IMR-90 (cell line): ENCODE measurements around the gene NEMF.
"Not testable (repeated sequence)": the region's sequence is repeated elsewhere in the genome, so short reads cannot be mapped to it uniquely, and the experiment has no call there.

Experiments used
- BHLHE40 ChIP-seq: fragments of 150-350 bp; IDR thresholded peaks from 2 replicates; pipeline ENCODE4 v1.6.1; 2016; ENCODE audit warnings: mild to moderate bottlenecking, low read depth, low read length
- ELK1 ChIP-seq: fragments of 150-350 bp; IDR thresholded peaks from 2 replicates; pipeline ENCODE4 v1.6.1; 2016; ENCODE audit warnings: low read depth, mild to moderate bottlenecking, low read length, moderate library complexity, borderline replicate concordance
- FOS ChIP-seq: fragments of 150-350 bp; IDR thresholded peaks from 2 replicates; pipeline ENCODE4 v1.6.1; 2016; ENCODE audit warnings: low read depth, low read length
- MXI1 ChIP-seq: IDR thresholded peaks from 2 replicates; pipeline ENCODE4 v1.6.1; 2012; ENCODE audit warnings: low read depth, mild to moderate bottlenecking, low read length, moderate library complexity, borderline replicate concordance
- NFE2L2 ChIP-seq: fragments of 150-350 bp; IDR thresholded peaks from 2 replicates; pipeline ENCODE4 v1.6.1; 2016; ENCODE audit warnings: low read depth, mild to moderate bottlenecking, low read length
- POLR2A ChIP-seq: IDR thresholded peaks from 2 replicates; pipeline ENCODE4 v1.6.1; 2012; ENCODE audit warnings: mild to moderate bottlenecking, low read depth, low read length
- RAD21 ChIP-seq: IDR thresholded peaks from 2 replicates; pipeline ENCODE4 v1.6.1; 2012; ENCODE audit warnings: low read length, improper control_type of control experiment
- RFX5 ChIP-seq: IDR thresholded peaks from 2 replicates; pipeline ENCODE4 v1.8.0; 2012; ENCODE audit warnings: low read depth, mild to moderate bottlenecking, low read length, moderate library complexity
- SMC3 ChIP-seq: fragments of 150-350 bp; IDR thresholded peaks from 2 replicates; pipeline ENCODE4 v1.6.1; 2016; ENCODE audit warnings: low read depth, mild to moderate bottlenecking, antibody characterized with exemption, low read length, moderate library complexity
- USF2 ChIP-seq: fragments of 150-350 bp; IDR thresholded peaks from 2 replicates; pipeline ENCODE4 v1.6.1; 2017; ENCODE audit warnings: mild to moderate bottlenecking, antibody characterized with exemption, low read length, low read depth
- TF ChIP-seq, protein P1 (sequence below): conservative IDR thresholded peaks from 2 replicates; pipeline ENCODE4 v1.5.1; 2012; ENCODE audit warnings: mild to moderate bottlenecking, low read depth, low read length, improper control_type of control experiment

- TF ChIP-seq, protein P1, sequence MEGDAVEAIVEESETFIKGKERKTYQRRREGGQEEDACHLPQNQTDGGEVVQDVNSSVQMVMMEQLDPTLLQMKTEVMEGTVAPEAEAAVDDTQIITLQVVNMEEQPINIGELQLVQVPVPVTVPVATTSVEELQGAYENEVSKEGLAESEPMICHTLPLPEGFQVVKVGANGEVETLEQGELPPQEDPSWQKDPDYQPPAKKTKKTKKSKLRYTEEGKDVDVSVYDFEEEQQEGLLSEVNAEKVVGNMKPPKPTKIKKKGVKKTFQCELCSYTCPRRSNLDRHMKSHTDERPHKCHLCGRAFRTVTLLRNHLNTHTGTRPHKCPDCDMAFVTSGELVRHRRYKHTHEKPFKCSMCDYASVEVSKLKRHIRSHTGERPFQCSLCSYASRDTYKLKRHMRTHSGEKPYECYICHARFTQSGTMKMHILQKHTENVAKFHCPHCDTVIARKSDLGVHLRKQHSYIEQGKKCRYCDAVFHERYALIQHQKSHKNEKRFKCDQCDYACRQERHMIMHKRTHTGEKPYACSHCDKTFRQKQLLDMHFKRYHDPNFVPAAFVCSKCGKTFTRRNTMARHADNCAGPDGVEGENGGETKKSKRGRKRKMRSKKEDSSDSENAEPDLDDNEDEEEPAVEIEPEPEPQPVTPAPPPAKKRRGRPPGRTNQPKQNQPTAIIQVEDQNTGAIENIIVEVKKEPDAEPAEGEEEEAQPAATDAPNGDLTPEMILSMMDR: not testable (repeated sequence)
- TF ChIP-seq POLR2A, USF2, BHLHE40, ELK1, SMC3, MXI1, RAD21, NFE2L2, RFX5, FOS: not testable (repeated sequence)
These were observed 43.7 kb upstream of the NEMF start for GRCh38 chr14:49896272-49896671.
